GM06990 (cell line): ENCODE measurements around the gene SERINC4.
"Not testable (repeated sequence)": the region's sequence is repeated elsewhere in the genome, so short reads cannot be mapped to it uniquely, and the experiment has no call there.

Experiments used
- DNase-seq: peaks from one replicate; pipeline ENCODE4 v3.0.0-alpha.2; 2011; ENCODE audit not compliant: insufficient read length; ENCODE audit errors: extremely low read depth
- H3K27me3 ChIP-seq: replicated peaks from 2 replicates; pipeline ENCODE4 v1.6.0; 2011; ENCODE audit warnings: low read length; ENCODE audit not compliant: control insufficient read depth, insufficient read depth
- H3K36me3 ChIP-seq: 2 replicates; pipeline ENCODE4 v1.5.1; 2011; ENCODE audit warnings: low read length; ENCODE audit not compliant: control insufficient read depth, insufficient read depth
- H3K4me3 ChIP-seq: replicated peaks from 2 replicates; pipeline ENCODE4 v1.5.1; 2011; ENCODE audit warnings: low read depth, mild to moderate bottlenecking, control low read depth, low read length
- TF ChIP-seq, protein P1 (sequence below): IDR thresholded peaks from 2 replicates; pipeline ENCODE4 v1.5.1; 2011; ENCODE audit warnings: low read length, control low read depth, mild to moderate bottlenecking, inconsistent platforms; ENCODE audit not compliant: insufficient read depth, poor library complexity, severe bottlenecking

SERINC4 gene

DNA sequence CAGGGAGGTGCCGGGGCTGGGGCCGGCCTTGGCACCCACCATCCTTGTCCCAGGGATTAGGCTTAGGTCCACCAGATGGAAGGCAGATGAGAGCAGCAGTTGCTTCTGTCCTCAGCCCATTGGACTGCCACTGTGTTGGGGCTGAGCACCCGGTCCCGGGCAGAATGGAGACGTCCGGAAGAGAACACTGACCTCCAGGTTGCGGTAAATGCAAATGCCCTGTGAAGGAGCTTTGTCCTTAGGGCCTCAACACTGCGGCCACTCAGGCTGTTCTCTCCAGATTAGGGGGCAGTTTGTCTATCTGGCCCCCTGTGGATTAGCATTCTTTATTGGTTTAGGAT lies at the start of gene SERINC4:
TSS of gene SERINC4 (minus strand) at position 276 of the 341 bp plus-strand sequence. CDS start at position 42, 234 bp downstream.
- H3K4me3 ChIP-seq: peak within 1 kb of the TSS; percentile 92
- TF ChIP-seq, protein P1, sequence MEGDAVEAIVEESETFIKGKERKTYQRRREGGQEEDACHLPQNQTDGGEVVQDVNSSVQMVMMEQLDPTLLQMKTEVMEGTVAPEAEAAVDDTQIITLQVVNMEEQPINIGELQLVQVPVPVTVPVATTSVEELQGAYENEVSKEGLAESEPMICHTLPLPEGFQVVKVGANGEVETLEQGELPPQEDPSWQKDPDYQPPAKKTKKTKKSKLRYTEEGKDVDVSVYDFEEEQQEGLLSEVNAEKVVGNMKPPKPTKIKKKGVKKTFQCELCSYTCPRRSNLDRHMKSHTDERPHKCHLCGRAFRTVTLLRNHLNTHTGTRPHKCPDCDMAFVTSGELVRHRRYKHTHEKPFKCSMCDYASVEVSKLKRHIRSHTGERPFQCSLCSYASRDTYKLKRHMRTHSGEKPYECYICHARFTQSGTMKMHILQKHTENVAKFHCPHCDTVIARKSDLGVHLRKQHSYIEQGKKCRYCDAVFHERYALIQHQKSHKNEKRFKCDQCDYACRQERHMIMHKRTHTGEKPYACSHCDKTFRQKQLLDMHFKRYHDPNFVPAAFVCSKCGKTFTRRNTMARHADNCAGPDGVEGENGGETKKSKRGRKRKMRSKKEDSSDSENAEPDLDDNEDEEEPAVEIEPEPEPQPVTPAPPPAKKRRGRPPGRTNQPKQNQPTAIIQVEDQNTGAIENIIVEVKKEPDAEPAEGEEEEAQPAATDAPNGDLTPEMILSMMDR: no peak
- no peaks in the 10 kb centered on the region for H3K27me3 ChIP-seq
- no peak for DNase-seq
- peaks cover 21% of the 10 kb centered on the region for H3K36me3 ChIP-seq

DNA sequence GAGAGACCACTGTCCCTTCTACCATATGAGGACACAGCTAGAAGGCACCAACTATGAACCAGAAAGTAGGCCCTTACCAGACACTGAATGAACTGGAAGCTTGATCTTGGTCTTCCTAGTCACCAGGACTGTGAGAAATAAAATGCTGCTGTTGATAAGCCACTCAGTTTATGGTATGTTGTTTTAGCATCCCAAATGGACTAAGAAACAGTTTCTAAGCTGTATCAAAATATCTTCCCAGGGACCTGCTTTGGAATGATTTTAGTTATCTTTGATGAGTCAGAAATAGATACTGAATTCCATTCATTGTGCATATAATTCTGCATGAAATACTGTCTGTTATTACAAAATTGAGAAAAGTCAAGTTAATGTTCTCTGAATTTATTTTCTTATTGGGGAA lies 45.4 kb upstream of the SERINC4 start:
- no peak for DNase-seq
- H3K36me3 ChIP-seq: no peaks in the 10 kb centered on the region
- H3K27me3 ChIP-seq: no peaks in the 10 kb centered on the region
- H3K4me3 ChIP-seq: no peak overlapping the region
- TF ChIP-seq, protein P1: no peak

- not testable (repeated sequence) for DNase-seq, H3K27me3 ChIP-seq, H3K36me3 ChIP-seq, H3K4me3 ChIP-seq
These were observed 32.5 kb upstream of the SERINC4 start for GRCh38 chr15:43832485-43832884.

DNA sequence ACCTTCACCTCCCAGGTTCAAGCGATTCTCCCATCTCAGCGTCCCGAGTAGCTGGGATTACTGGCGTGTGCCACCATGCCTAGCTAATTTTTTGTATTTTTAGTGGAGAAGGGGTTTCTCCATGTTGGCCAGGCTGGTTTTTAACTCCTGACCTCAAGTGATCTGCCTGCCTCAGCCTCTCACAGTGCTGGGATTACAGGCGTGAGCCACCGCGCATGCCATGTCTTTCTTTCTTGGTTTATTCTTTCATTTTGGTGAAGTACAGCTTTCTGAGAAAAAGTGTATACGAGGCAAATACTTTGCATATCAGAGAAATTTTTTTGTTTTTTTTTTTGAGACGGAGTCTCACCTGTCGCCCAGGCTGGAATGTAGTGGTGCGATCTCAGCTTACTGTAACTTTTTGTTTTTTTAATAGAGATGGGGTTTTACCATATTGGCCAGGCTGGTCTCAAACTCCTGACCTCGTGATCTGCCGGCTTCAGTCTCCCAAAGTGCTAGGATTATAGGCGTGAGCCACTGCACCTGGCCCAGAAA lies 31.6 kb upstream of the SERINC4 start:
- H3K27me3 ChIP-seq, H3K36me3 ChIP-seq, H3K4me3 ChIP-seq, DNase-seq: not testable (repeated sequence)

- H3K4me3 ChIP-seq, DNase-seq, H3K36me3 ChIP-seq, H3K27me3 ChIP-seq: not testable (repeated sequence)
These were observed 30.8 kb upstream of the SERINC4 start for GRCh38 chr15:43830691-43831275.

DNA sequence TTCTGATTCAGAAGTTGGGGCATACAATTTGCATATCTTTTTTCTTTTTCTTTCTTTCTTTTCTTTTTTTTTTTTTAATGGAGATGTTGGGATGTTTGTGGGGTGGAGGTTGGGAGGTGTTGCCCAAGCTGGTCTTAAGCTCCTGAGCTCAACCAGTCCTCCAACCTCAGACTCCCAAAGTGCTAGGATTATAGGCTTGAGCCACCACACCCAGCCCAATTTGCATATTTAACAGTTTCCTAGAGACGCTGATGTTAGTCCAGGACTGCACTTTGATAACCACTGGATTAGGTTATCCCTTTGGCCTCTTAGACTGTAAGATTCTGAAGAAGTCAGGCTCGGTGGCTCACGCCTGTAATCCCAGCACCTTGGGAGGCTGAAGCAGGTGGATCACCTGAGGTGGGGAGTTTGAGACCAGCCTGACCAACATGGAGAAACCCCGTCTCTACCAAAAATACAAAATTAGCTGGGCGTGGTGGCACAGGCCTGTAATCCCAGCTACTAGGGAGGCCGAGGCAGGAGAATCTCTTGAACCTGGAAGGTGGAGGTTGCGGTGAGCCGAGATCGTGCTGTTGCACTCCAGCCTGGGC lies 30.0 kb upstream of the SERINC4 start:
- H3K27me3 ChIP-seq, H3K4me3 ChIP-seq: not testable (repeated sequence)

GRCh38 chr15:43828061-43828657 lies 28.1 kb upstream of the SERINC4 start:
- Histone ChIP-seq H3K27me3 (no peaks in the 10 kb centered on the region), H3K4me3 (peak overlapping the region; percentile 90), H3K36me3 (no peaks in the 10 kb centered on the region)
- TF ChIP-seq, protein P1: no peak
- DNase-seq: peak; percentile 43

More for the DNA sequence above, 30.0 kb upstream of the SERINC4 start:
- not testable (repeated sequence) for DNase-seq, H3K36me3 ChIP-seq
